Activated T-cell treated with anti-CD3 and anti-CD28 coated beads, Interleukin-2, amount 50 U/mL, for 24 hours (primary cell): ENCODE data around the gene PCDHGC5.

Source experiments
- DNase-seq: peaks from one replicate; pipeline ENCODE4 v3.0.0-alpha.2; 2020
- H3K27ac Mint-ChIP-seq: 2 replicates; pipeline ENCODE4 v1.8.0; 2020; ENCODE audit warnings: mild to moderate bottlenecking, mixed read lengths
- H3K27me3 Mint-ChIP-seq: 2 replicates; pipeline ENCODE4 v1.8.0; 2020; ENCODE audit warnings: mixed read lengths
- H3K36me3 Mint-ChIP-seq: 2 replicates; pipeline ENCODE4 v1.8.0; 2020; ENCODE audit warnings: low read depth, mixed read lengths
- H3K4me1 Mint-ChIP-seq: 2 replicates; pipeline ENCODE4 v1.8.0; 2020; ENCODE audit warnings: low read depth, mixed read lengths
- H3K4me3 Mint-ChIP-seq: 2 replicates; pipeline ENCODE4 v1.8.0; 2020; ENCODE audit warnings: mild to moderate bottlenecking, moderate library complexity, mixed read lengths
- H3K9me3 Mint-ChIP-seq: 2 replicates; pipeline ENCODE4 v1.8.0; 2020; ENCODE audit warnings: mixed read lengths

Gene PCDHGC5

GRCh38 chr5:141484641-141485311 lies 4.1 kb upstream of the PCDHGC5 start, which contains the start of gene PCDHGC4:
Gene PCDHGC4 (plus strand): TSS chr5:141485030. CDS start chr5:141485174, 144 bp downstream.
- peaks cover 96% of the 10 kb centered on the region for H3K27me3 Mint-ChIP-seq
- H3K36me3 Mint-ChIP-seq: no peaks in the 10 kb centered on the region
- H3K9me3 Mint-ChIP-seq: no peaks in the 10 kb centered on the region
- peak within 1 kb of the TSS; percentile 58 for H3K4me3 Mint-ChIP-seq
- no peak for DNase-seq
- H3K27ac Mint-ChIP-seq: no peak within 1 kb of the TSS
- peaks cover 11% of the 10 kb centered on the region for H3K4me1 Mint-ChIP-seq

- no peak for DNase-seq
- H3K36me3 Mint-ChIP-seq: no peaks in the 10 kb centered on the region
- H3K4me3 Mint-ChIP-seq: peak overlapping the region; percentile 58
- H3K27ac Mint-ChIP-seq: no peak overlapping the region
- no peaks in the 10 kb centered on the region for H3K9me3 Mint-ChIP-seq
- H3K27me3 Mint-ChIP-seq: peaks cover 96% of the 10 kb centered on the region
- peaks cover 11% of the 10 kb centered on the region for H3K4me1 Mint-ChIP-seq
Measured at GRCh38 chr5:141485321-141486055, 3.4 kb upstream of the PCDHGC5 start.

DNA sequence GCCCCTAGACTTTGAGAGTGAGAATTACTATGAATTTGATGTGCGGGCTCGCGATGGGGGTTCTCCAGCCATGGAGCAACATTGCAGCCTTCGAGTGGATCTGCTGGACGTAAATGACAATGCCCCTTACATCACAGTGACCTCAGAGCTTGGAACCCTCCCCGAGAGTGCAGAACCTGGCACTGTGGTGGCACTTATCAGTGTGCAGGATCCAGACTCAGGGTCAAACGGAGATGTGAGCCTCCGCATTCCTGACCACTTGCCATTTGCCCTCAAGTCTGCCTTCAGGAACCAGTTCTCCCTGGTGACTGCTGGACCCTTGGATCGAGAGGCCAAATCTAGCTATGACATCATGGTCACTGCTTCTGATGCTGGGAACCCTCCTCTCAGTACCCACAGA lies 2.8 kb upstream of the PCDHGC5 start:
- Mint-ChIP-seq H3K36me3 (no peaks in the 10 kb centered on the region), H3K4me3 (no peak overlapping the region), H3K4me1 (peaks cover 12% of the 10 kb centered on the region), H3K9me3 (no peaks in the 10 kb centered on the region), H3K27ac (no peak overlapping the region), H3K27me3 (peaks cover 96% of the 10 kb centered on the region)
- no peak for DNase-seq

DNA sequence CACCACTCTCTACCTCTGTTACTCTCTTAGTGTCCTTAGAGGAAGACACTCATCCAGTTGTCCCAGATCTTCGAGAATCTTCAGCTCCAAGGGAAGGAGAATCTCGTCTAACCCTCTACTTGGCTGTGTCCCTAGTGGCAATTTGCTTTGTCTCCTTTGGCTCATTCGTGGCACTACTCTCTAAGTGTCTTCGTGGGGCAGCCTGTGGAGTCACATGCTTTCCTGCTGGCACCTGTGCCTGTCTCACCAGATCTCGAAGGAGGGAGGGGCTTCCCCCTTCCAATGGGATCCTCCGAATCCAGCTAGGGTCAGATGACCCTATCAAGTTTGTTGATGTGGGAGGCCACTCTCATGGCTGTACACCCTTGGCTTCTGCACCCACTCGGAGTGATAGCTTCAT lies 1.8 kb upstream of the PCDHGC5 start:
- no peaks in the 10 kb centered on the region for H3K36me3 Mint-ChIP-seq
- H3K27ac Mint-ChIP-seq: no peak overlapping the region
- H3K27me3 Mint-ChIP-seq: peaks cover 96% of the 10 kb centered on the region

GRCh38 chr5:141489841-141490240 lies 960 bp downstream of the PCDHGC5 start:
- no peaks in the 10 kb centered on the region for H3K36me3 Mint-ChIP-seq
- no peak overlapping the region for H3K4me3 Mint-ChIP-seq
- H3K27ac Mint-ChIP-seq: no peak overlapping the region
- peaks cover 96% of the 10 kb centered on the region for H3K27me3 Mint-ChIP-seq
- peaks cover 19% of the 10 kb centered on the region for H3K4me1 Mint-ChIP-seq
- no peaks in the 10 kb centered on the region for H3K9me3 Mint-ChIP-seq
- no peak for DNase-seq

More for the DNA sequence above, 1.8 kb upstream of the PCDHGC5 start:
- no peaks in the 10 kb centered on the region for H3K9me3 Mint-ChIP-seq
- no peak overlapping the region for H3K4me3 Mint-ChIP-seq
- H3K4me1 Mint-ChIP-seq: peaks cover 17% of the 10 kb centered on the region
- no peak for DNase-seq

- no peaks in the 10 kb centered on the region for H3K9me3 Mint-ChIP-seq
- no peak for DNase-seq
- H3K27me3 Mint-ChIP-seq: peaks cover 96% of the 10 kb centered on the region
- H3K36me3 Mint-ChIP-seq: no peaks in the 10 kb centered on the region
- no peak overlapping the region for H3K27ac Mint-ChIP-seq
- no peak overlapping the region for H3K4me3 Mint-ChIP-seq
- peaks cover 15% of the 10 kb centered on the region for H3K4me1 Mint-ChIP-seq
Measured at GRCh38 chr5:141490271-141490670, 1.4 kb downstream of the PCDHGC5 start.

DNA sequence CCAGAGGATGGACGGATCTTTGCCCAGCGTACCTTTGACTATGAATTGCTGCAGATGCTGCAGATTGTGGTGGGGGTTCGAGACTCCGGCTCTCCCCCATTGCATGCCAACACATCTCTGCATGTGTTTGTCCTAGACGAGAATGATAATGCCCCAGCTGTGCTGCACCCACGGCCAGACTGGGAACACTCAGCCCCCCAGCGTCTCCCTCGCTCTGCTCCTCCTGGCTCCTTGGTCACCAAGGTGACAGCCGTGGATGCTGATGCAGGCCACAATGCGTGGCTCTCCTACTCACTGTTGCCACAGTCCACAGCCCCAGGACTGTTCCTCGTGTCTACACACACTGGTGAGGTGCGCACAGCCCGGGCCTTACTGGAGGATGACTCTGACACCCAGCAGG lies 1.9 kb downstream of the PCDHGC5 start:
- Mint-ChIP-seq H3K4me1 (peaks cover 15% of the 10 kb centered on the region), H3K36me3 (no peaks in the 10 kb centered on the region), H3K4me3 (no peak overlapping the region), H3K9me3 (no peaks in the 10 kb centered on the region), H3K27ac (no peak overlapping the region), H3K27me3 (peaks cover 96% of the 10 kb centered on the region)
- DNase-seq: no peak

DNA sequence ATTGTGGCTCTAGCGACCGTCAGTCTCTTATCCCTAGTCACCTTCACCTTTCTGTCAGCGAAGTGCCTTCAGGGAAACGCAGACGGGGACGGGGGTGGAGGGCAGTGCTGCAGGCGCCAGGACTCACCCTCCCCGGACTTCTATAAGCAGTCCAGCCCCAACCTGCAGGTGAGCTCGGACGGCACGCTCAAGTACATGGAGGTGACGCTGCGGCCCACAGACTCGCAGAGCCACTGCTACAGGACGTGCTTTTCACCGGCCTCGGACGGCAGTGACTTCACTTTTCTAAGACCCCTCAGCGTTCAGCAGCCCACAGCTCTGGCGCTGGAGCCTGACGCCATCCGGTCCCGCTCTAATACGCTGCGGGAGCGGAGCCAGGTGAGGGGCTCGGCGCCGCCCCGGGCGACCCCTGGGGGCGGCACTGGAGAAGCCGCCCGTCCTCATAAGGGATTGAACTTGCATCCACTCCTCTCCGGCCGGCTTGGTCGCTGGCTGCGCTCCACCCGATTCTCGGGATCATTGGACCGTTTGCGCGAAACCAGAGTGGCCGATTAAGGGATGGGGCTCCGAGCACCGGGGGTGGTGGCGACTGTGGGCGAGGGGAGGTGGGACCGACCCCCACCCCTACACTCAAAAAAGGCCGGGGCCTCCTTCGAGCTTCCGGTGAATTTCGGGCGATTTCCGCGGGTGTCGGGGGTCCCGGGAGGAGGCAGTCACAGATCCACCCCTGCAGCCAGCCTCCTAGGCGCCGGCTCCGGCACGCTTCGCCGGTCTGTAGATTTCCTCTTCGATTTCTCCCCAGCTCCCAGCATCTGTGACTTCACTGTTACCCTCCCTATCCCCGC lies 2.7 kb downstream of the PCDHGC5 start:
- Mint-ChIP-seq H3K4me3 (peak overlapping the region; percentile 67), H3K9me3 (no peaks in the 10 kb centered on the region), H3K36me3 (no peaks in the 10 kb centered on the region), H3K4me1 (peaks cover 15% of the 10 kb centered on the region), H3K27ac (no peak overlapping the region), H3K27me3 (peaks cover 96% of the 10 kb centered on the region)
- no peak for DNase-seq

DNA sequence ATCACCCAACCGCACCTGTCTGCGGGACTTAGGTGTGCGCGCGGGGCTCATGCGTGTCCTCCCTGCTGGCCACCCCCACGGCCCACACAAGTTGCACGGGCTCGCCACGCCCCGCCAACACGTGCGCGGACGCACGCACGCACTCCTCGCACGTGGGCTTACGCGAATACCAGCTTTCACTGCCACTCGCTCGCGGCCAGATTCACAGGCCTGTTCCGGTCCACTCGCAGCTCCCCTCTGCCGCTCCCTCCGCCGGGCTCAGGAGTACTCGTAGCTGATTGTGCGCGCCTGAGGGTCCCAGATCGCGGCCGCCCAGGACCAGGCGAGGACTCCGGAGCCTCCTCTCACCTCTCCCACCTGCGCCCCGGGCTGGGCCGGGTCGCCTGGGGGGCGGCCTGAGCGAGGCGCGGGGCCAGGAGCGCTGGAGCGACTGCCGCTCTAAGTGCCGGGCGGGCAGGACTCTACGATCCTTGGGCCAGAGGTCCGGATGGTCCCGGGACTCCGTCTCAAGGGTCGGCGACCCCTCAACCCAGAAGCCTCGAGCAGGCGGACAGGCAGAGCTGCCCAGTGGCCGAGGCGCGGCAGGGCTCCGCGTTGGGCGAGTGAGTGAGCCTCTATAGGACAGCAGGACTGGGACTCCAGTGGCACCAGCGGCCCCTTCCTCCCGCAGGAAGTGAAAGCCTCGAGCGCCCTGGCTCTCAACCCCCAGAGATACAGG lies 3.4 kb downstream of the PCDHGC5 start:
- Mint-ChIP-seq H3K27ac (no peak overlapping the region), H3K4me1 (peaks cover 15% of the 10 kb centered on the region), H3K27me3 (peaks cover 95% of the 10 kb centered on the region), H3K9me3 (no peaks in the 10 kb centered on the region), H3K4me3 (peak overlapping the region; percentile 67), H3K36me3 (no peaks in the 10 kb centered on the region)
- no peak for DNase-seq

GRCh38 chr5:141493500-141494422 lies 4.9 kb downstream of the PCDHGC5 start:
- no peaks in the 10 kb centered on the region for H3K36me3 Mint-ChIP-seq
- H3K4me1 Mint-ChIP-seq: peaks cover 15% of the 10 kb centered on the region
- H3K27ac Mint-ChIP-seq: no peak overlapping the region
- H3K27me3 Mint-ChIP-seq: peaks cover 88% of the 10 kb centered on the region
- no peak for DNase-seq
- no peaks in the 10 kb centered on the region for H3K9me3 Mint-ChIP-seq
- H3K4me3 Mint-ChIP-seq: no peak overlapping the region

DNA sequence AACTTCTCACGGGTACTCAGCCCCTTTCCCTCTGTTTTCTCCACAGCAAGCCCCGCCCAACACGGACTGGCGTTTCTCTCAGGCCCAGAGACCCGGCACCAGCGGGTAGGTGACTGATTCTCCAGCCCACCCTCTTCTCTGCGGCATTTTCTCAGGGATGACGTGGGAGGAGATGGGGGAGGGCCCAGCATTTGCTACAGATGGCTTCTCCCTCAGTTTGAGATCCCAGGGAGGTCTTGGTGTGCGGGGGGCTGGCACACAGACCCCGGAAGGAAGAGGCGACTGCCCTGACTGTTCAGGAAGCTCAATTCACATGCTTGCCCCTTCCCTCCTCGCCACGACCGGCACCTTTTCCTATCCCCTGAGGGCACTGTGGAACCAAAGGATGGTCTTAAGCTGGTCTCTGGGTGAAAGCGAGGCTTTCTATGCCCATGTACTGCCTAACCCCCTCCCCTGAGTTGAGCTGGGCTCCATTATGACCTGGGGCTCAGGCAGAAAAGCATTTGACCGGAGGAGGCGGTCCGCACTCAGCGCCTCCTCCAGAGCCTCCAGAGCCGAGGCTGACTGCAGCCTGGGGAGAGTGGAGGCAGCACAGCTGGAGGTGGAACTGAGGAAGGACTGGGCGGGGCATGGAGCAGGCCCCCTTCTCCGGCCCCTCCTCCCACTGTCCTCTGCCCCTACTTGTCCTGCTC lies 6.0 kb downstream of the PCDHGC5 start:
- no peaks in the 10 kb centered on the region for H3K9me3 Mint-ChIP-seq
- H3K27ac Mint-ChIP-seq: no peak overlapping the region
- H3K27me3 Mint-ChIP-seq: peaks cover 82% of the 10 kb centered on the region
- peaks cover 15% of the 10 kb centered on the region for H3K4me1 Mint-ChIP-seq
- H3K36me3 Mint-ChIP-seq: no peaks in the 10 kb centered on the region
- DNase-seq: no peak
- no peak overlapping the region for H3K4me3 Mint-ChIP-seq

DNA sequence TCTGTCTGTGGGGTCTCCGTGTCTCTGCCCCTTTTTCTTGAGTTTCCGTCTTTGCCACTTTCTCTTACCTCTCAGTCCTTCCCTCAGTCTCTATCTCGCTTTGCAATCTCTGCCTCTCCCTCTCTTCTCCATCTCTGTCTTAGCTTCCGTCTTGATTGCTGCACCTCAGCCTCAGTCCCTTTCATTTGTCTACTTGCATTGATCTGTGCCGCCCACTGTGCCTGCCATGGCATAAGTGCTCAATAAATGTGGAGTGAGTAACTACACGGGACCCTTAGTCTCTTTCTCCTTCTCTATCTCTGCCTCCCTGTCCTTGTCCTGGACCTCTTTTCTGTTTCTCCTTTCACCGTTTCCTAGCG lies 6.6 kb downstream of the PCDHGC5 start:
- no peak overlapping the region for H3K4me3 Mint-ChIP-seq
- DNase-seq: no peak
- H3K27me3 Mint-ChIP-seq: peaks cover 76% of the 10 kb centered on the region

DNA sequence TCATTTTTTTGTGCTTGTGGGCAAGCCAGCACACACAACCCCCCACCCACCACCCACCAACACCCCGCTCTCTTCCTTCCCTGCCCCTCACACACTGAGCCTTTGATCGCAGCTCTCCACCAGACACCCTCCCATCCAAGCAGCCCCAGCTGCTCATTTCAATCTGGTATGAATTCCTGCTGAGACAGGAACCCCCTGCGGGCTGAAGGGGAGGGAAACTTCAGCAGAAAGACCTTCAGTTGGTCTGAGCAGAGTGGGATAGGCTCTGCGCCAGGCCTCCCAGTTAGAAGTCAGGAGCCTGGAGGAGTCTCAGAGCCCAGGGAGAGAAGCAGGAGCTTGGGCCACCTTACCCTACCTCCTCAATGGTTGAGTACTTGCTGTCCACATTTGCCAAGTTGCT lies 7.2 kb downstream of the PCDHGC5 start:
- Mint-ChIP-seq H3K9me3 (no peaks in the 10 kb centered on the region), H3K4me3 (no peak overlapping the region), H3K4me1 (peaks cover 14% of the 10 kb centered on the region), H3K36me3 (no peaks in the 10 kb centered on the region), H3K27me3 (peaks cover 70% of the 10 kb centered on the region), H3K27ac (no peak overlapping the region)
- no peak for DNase-seq

More for the DNA sequence above, 6.6 kb downstream of the PCDHGC5 start:
- no peaks in the 10 kb centered on the region for H3K9me3 Mint-ChIP-seq
- H3K27ac Mint-ChIP-seq: no peak overlapping the region
- no peaks in the 10 kb centered on the region for H3K36me3 Mint-ChIP-seq
- peaks cover 15% of the 10 kb centered on the region for H3K4me1 Mint-ChIP-seq
